Measurements from ENCODE around the gene PFKFB3.

DNA sequence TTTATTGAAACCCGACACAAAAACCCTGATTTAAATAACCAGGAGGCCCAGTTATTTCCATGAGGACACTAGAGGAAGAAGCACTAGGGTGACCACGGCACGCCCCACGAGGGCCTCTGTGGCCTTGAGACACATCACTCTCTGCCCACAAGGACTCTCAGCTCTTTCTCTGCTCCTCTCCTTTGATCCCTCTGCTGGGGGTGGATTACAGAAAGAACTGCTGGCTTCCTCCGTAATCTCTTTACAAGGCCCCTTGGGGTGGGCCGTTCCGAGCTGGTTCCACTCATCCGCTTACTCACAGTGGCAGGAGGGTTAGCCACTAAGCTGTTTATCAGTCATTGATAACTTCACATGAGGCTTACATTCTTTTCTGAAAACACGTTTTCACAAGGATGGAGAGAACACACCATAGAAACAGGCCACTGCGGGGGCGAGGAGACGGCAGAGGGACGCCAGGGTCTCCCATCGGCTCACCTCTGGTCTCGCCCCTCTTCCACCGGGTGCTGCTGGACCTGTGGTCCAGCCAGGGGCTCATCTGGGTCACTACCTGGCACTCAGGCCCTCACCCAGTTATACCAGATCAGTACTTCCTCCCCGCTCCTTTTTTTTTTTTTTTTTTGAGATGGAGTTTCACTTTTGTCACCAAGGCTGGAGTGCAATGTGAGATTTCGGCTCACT is 17.6 kb upstream of the PFKFB3 start:
- no peak for TF ChIP-seq CTCF (IDR thresholded peaks at IDR 0.05)
- no peak for TF ChIP-seq POLR2A (IDR thresholded peaks at IDR 0.05)
